Measurements from ENCODE around the gene TIMP3.

TIMP3 gene

DNA sequence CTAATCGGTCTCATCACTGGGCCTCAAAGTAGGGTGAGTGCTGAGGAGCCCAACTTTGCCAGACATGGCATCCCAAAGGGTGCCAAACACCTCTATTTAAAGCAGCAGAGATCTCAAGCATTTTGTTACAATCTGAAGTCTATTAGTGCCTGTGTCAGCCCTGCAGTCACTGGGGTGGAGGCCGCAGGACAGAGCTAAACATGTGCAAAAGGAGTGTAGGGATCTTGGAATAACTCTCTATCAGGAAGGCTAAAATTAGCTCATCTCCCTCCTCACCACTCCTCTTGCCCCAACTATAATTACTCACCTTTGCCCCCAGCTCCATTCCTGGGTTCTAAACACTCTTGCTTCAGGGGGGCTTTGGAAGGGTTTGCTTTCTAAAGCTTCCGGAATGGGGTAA, 87.5 kb downstream of the TIMP3 start:
- DNase-seq, result no peak

- no peak for DNase-seq
Measured at GRCh38 chr22:32896891-32897290, 95.4 kb downstream of the TIMP3 start.

- peak; percentile 79 for DNase-seq
Measured at GRCh38 chr22:32897400-32897799, 95.9 kb downstream of the TIMP3 start.

DNA sequence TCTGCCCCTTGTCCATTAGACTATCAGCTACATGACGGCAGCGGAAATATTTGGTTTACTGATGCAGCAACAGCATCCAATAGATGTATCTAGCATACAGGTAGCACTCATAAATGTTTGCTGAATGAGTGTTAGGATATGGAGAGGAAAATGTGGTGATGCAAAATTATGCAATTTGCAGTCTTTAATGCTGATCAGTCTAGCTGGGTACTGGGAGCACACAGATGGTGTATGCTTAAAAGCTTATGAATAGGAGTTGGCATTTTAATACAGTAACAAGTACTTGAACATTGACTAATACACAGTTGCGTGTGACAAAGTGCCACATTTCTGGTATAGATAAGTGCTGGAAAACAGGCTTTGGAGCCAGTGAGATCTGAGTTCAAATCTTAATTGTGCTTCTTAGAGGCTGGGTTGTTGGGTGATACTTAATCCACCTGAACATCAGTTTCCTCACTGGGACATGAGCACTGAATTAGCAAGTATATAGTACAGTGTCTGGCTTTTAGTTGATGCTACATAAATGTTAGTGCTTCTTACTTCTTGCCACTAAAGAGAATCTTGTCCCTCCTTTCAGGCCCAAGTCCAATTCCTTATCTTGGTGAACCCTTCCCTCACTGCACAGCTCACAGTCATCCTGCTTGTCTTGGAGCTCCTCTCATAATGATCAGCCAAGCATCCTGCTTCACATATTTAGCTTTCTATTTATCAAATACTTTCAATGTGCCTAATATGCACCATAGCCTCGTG, 99.6 kb downstream of the TIMP3 start:
- DNase-seq, result no peak

DNA sequence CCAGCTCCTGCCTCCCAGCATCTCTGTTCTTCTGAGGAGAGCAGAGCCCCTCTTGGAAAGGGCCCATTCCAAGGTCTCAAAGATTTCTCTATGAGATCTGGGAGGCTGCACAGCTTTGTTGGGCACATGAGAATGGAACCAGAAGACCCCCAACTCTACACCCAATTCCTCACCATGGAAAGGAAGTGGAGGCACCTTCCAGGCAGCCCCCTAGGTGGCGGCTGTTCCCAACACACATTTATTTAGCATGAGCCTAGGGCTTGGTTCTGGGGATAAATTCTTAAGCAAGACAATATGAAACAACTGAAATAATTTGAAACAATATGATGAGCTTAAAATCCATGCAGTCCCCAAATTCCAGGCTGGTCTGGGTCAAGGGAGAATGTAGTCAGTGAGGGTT, 100.4 kb downstream of the TIMP3 start:
- no peak for DNase-seq

GRCh38 chr22:32903507-32903906, 102.0 kb downstream of the TIMP3 start:
- DNase-seq, result no peak

GRCh38 chr22:32904044-32904443, 102.5 kb downstream of the TIMP3 start:
- DNase-seq, result peak; percentile 49

GRCh38 chr22:32905400-32905799, 103.9 kb downstream of the TIMP3 start:
- DNase-seq, result peak; percentile 6

DNA sequence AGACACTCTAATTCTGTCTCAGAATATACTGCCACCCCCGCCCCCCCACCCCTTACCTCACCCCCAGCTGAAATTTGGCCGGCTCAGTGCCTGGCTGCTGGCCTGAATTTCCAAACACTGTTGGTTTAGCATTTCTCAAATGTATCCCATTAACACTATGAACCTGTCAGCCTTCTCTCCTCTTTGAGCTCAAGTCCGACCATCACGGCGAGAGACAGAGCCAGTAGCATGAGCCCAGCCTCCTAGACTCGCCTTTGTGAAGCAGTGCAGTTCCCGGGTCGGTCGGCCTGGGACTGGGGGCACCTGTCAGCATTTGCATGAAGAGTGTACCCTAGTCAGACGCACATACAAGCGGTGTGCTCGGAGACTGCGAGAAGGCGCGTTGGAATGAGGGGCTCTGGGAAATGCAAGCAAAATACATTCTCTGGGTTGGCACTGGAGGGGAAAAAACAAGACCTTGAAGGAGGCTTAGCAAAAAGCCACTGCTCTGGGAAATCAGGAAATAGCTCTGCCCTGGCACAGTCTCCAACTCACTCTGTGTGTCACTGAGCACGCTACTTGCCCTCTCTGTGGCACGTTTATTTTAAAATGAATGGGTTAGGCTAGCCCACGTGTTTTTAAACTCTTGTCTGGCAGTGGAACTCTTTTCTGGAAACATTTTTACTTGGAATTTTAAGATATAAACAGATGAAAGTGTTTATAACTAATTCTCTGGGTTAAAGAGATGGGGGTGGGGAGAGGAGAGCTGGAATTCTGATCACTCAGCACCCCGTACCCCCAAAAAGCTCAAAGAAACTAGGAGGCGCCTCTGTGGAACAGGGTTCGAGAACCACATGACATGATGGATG, 108.3 kb downstream of the TIMP3 start:
- DNase-seq, result no peak

GRCh38 chr22:32910429-32910772, 108.9 kb downstream of the TIMP3 start:
- no peak for DNase-seq

GRCh38 chr22:32911503-32911902, 110.0 kb downstream of the TIMP3 start:
- peak; percentile 12 for DNase-seq

Measured in fibroblast of skin of right biceps (primary cell).